ENCODE data around the gene DENND1C.

The DENND1C gene

DNA sequence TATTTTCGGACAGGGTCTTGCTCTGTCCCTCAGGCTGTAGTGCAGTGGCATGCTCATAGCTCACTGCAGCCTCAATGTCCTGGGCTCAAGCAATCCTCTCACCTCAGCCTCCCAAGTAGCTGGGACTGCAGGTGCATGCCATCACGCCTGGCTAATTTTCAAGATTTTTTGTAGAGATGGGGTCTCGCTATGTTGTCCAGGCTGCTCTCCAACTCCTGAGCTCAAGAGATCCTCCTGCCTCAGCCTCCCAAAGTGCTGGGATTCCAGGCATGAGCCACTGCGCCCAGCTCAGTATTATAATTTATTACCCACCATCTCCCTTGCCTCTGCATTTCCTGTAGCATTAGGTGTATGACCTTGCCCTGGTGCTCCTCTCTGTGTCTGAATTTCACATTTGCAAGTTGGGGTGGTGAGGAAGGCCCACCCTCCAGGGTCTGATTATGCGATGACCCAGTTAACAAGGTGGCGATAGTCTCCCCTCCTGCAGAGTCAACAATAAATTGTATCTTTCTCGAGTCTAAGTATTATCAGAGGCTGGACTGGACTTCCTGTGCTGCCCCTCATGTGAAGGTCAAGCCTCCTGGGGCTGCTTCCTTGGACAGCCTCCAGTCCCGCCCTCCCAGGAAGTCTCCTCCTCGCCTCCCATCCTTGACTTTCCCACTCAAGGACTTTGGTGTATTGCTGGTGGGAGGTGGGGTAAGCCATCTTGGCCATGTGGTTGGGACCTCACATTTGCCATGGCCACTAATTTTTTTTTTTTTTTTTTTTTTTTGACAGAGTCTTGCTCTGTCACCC, 22.0 kb upstream of the DENND1C start:
- DNase-seq = no peak

DNA sequence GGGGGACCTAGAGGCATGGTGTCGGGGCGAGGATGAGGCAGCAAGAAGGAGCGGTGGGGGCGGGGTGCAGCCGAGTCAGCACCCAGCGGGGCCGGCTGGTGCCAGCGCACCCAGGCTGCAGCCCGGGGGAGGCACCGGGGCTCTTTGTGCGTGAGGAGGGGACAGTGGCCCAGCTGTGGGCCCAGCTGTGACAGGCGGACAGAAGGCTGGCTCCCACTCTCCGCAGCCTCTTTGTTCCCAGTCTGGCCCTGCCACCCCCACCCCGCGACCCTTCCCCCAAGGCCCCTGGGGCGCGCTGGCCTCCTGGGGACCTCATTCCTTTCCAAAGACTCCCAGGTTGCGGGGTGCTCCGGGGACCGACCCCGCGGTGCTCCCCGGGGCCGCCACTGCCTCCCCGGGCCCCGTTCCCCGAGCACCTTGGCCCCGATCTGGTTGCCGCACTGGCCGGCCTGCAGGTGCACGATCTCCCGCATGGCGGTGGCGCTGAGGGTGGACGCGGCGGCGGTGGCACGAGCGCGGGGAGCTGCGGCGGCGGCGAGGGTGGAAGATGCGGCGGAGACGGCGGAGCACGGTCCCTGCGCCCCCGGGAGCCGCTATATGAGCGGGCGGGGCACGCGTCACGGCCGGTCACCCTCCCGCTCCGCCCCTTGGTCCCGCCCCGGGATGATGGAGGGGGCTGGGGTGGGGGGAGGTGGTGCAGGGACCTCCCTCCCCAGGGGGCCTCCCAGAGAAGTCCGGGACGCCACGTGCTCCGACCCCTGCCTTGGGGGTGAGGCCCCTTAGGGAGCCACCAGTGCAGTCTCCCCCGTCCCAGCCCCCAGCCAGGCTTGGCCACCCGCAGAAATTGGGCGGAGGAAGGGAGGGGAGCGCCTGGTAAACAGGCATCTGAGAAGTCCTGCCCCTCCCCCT, 20.4 kb upstream of the DENND1C start, which contains the start of gene TUBB4A:
Gene TUBB4A, minus strand, starts transcription at position 570 of the 909 bp plus-strand sequence. Its CDS starts 97 bp downstream, at position 473.
- peak; percentile 25 for DNase-seq

GRCh38 chr19:6500837-6501739, 19.5 kb upstream of the DENND1C start:
- DNase-seq = no peak

DNA sequence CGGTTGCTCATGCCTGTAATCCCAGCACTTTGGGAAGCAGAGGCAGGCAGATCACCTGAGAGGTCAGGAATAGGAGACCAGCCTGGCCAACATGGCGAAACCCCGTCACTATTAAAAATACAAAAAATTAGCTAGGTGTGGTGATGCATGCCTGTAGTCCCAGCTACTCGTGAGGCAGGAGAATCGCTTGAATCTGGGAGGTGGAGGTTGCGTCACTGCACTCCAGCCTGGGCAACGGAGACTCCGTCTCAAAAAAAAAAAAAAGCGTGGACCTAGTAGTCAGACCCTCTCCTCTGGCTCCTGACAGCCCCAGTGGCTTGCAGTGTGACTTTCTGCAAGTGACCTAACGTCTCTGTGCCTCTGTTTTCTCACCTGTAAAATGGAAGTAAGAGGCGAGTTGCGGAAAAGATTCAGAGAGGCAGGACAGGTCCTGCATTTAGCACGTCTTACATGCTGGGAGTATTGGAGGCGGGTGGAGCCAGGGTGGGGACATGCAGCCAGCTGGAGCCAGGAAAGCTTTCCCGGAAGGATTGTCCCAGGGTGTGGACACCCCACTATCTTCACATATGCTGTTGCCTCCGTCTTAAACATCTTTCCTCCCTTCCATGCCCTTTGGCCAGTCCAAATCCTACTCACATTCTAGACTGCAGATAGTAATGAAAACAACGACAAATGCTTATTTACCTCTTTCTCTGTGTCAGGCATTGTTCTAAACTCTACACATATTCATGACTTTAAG, 17.6 kb upstream of the DENND1C start:
- DNase-seq = no peak

DNA sequence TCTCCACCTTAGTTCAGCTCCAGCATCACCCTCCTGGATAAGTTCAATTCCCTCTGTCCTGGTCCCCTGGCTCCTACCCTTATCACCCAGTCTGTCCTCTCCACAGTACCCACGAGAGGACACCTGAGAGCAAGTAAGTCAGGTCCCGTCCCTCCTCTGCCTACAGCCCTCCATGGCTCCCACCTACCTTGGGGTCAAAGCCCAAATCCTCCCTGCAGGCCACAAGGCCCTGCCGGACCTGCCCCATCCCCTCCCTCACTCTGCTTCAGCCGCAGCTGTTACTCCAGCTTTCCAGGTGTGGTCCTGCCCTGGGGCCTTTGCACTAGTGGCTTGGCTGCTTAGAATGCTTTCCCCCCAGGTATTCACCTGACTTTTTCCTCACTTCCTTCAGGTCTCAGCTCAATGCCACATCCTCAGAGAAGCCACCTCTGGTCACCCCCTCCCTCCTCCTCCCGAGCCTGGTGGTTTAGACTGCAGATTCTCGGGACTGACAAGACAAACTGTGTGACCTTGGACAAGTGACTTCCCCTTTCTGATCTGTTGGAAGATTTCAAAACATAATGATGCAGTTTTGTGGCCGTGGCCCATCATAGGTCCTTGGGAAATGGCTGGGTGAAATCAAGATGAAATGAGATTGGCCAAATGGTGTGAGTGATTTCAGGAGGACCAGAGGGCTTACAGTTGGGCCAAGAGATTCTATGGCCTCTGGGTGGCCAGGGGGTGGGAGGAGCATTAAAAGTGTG, 16.9 kb upstream of the DENND1C start:
- no peak for DNase-seq

- no peak for DNase-seq
These were observed 14.4 kb upstream of the DENND1C start for GRCh38 chr19:6495947-6496346.

DNA sequence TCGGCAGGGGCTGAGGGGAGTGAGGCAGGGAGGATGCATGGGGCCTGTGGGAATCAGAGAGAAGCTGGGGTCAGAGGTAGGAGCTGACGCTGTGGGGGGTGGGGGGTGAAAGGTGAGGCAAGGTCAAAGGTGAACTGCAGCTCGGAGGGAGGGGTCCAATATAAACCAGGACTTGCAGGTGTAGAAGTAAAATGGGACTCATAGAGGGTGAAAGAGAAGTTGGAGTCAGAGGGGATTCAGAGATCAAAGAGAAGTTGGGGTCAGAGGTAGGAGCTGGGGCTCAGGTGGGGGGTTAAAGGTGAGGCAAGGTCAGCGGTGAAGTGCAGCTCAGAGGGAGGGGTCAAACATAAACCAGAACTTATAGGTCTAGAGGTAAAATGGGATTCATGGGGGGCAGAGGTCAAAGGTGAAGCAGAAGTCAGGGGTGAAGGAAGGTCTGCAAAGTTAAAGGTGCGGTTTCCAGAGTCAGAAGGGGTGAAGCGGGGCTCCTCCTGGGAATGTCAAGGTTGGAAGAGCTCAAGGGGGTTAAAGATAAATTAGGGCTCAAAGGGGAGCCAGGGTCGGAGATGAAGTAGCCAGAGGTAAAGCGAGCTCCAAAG, 12.9 kb upstream of the DENND1C start:
- no peak for DNase-seq

DNA sequence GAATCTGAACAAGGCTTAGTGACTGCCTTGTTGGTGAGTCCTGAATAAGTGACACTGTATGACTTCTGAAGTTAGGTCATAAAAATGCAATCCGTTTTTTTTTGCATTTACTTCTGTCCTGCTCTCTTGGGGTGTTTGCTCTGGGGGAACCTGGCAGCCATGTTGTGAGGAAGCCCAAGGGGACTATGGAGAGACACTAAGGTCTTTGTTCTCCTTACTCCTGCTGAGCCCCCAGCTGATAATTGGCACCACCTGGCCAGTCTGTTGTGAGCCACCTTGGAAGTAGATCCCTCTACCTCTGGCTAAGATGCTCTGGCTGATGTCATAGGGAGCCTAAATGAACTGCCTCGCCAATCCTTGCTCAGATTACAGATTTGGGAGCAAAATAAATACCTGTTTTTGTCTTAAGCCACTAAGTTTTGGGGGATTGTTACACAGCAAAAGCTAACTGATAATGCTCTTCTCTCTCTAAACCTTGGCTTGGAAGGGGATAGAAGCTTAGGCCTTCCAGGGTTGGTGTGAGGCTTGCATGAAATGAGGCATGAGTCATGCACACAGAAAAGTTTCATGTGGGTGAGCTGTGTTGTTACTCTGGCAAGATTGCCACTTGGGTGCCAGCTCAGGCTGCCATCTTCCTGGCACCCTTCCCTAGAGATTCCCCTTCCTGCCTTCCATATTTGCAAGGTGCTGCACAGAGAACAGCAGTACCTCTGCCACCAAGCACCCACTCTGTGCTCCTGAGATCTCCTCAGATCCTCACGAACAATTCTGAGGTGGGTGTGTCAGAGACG, 10.4 kb upstream of the DENND1C start:
- DNase-seq = no peak

DNA sequence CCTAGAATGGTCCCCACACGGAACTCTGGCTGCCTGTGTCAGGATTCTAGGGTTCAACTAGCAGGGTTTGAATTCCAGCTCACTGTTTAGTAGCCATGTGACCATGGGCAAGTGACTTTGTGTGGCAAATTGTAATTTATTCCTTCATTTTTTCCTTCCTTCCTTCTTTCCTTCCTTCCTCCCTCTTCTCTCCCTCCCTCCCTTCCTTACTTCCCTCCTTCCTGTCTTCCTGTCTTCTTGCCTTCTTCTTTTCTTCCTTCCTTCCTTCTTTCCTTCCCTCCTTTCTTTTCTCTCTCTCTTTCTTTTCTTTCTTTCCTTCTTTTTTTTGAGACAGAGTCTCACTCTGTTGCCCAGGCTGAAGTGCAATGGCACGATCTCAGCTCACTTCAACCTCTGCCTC, 8.5 kb upstream of the DENND1C start:
- no peak for DNase-seq

DNA sequence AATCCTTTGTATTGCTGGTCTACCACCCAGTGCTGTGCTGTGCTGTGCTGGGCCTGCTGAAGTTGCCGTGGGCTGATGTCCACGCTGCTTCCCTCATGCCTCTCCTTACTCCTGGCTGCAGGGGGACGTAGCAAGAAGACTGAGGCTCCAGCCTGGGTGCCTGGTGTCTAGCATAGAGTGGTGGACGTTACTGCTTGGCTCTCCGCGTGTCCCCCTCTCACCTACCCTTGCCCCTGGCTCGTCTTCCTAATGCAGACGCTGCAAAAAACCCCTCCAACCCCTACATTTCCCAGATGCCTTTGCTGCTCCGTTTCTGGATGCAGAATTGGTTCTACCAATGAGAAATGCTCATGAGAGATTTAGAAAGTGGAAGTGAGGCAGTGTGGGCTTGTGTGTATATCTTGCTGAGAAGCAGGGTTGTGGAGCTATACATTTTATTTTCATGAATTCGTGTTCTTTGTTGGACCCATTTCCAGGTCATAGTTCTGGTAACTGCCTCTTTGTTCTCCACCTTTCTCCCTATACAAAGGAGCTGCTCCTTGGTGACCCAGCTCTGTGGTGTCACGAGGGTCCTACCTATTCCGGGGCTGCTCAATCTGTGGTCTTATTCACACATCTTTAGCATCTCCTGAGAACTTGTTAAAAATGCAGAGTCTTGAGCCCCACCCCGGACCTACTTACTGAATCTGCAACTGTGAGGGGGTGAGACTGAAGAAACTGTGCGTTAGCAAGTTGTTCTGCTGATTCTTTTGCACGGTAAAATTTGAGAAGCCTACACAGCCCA, 7.9 kb upstream of the DENND1C start:
- no peak for DNase-seq

- DNase-seq = no peak
These were observed 3.2 kb upstream of the DENND1C start for GRCh38 chr19:6484831-6485230.

GRCh38 chr19:6484230-6484629, 2.6 kb upstream of the DENND1C start:
- DNase-seq = no peak

DNA sequence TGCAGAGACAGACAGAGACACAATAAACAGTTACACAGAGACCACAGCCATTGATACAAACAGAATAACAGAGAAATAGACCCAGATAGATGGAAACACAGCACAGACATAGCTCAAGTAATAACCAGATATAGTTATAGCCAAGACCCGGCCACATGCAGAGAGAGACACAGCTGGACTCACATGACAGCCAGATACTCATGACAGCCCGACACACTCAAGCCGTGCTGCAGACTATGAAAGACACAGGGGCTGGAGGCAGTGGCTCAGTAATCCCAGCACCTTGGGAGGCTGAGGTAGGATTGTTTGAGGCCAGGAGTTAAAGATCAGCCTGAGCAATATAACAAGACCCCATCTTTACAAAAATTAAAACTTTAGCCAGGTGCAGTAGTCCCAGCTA, 1.6 kb upstream of the DENND1C start:
- DNase-seq = no peak

- no peak for DNase-seq
These were observed 728 bp upstream of the DENND1C start for GRCh38 chr19:6482343-6482686.

DNA sequence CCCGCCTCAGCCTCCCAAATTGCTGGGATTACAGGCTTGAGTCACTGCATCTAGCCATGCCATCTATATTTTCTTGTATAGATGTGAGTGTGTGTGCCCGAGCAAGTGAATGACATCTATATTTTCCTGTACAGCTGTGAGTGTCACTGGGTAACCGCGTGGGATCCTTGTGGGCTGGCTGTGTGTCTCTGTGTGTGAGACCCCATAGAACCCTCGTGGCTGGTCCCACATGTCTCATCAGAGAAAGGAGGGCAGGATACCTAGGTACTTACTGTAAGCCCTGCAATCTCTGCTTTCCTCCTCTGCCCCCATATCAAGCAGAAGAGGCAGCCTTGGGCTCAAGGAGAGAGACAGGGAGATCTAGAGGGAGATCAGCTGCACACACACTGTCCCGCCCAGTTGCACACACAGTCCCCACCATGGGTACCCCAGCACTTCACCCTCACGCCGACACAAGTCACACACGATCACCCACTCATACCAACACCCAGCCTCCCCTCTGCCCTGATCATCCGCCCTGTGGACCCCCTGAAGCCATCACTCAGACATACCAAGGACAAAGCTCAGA, 655 bp downstream of the DENND1C start:
- DNase-seq = no peak

GRCh38 chr19:6479836-6480398, 1.7 kb downstream of the DENND1C start:
- DNase-seq = no peak

- no peak for DNase-seq
These were observed 2.8 kb downstream of the DENND1C start for GRCh38 chr19:6478815-6479214.

DNA sequence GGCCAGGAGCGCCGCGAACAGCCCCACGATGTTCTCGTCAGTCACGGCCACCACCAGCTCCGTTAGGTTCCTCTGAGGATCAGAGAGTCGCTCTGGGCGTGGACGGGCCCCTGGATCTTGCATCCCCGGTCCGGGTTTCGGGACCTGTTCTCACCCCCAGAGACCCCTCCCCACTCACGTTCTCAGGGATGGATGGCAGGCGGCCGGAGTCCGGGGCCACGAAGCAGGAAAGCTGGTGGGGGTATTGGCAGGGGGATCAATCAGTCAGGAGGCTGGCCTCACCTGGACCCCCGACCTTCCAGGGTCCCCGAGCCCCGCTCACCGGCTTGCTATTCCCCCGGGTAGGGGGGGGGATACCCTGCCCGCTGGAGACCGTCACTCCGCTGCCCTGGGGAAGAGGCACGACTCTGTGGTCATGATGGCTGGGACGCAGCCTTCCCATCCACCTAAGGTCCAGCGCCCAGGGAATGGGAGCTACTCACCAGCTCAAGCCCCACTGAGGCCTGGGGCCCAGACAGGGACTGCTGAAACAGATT, 4.6 kb downstream of the DENND1C start:
- DNase-seq = no peak

Measured in DMS53 (cell line).